ENCODE data around the gene MCF2L2.
"Not testable (repeated sequence)": the region's sequence is repeated elsewhere in the genome, so short reads cannot be mapped to it uniquely, and the experiment has no call there.

MCF2L2 gene

GRCh38 chr3:183378951-183379350 lies 49.5 kb downstream of the MCF2L2 start:
- TF ChIP-seq CTCF (IDR thresholded peaks at IDR 0.05; ENCODE audit: low read depth, low read length, missing control alignments), result no peak
- H3K4me3 ChIP-seq (ENCODE audit: low read depth, low read length), result no peak overlapping the region
- no peak for DNase-seq (ENCODE audit: low read depth)

- TF ChIP-seq CTCF (IDR thresholded peaks at IDR 0.05; ENCODE audit: low read depth, low read length, missing control alignments), result no peak
- no peak overlapping the region for H3K4me3 ChIP-seq (ENCODE audit: low read depth, low read length)
- no peak for DNase-seq (ENCODE audit: low read depth)
These were observed 49.9 kb downstream of the MCF2L2 start for GRCh38 chr3:183378545-183378944.

- H3K4me3 ChIP-seq (ENCODE audit: low read depth, low read length), result no peak overlapping the region
- no peak for DNase-seq (ENCODE audit: low read depth)
- TF ChIP-seq CTCF (IDR thresholded peaks at IDR 0.05; ENCODE audit: low read depth, low read length, missing control alignments), result no peak
These were observed 50.4 kb downstream of the MCF2L2 start for GRCh38 chr3:183378008-183378407.

GRCh38 chr3:183377307-183377959 lies 51.0 kb downstream of the MCF2L2 start:
- no peak overlapping the region for H3K4me3 ChIP-seq (ENCODE audit: low read depth, low read length)
- DNase-seq (ENCODE audit: low read depth), result no peak
- no peak for TF ChIP-seq CTCF (IDR thresholded peaks at IDR 0.05; ENCODE audit: low read depth, low read length, missing control alignments)

- H3K4me3 ChIP-seq (ENCODE audit: low read depth, low read length), result no peak overlapping the region
- TF ChIP-seq CTCF (IDR thresholded peaks at IDR 0.05; ENCODE audit: low read depth, low read length, missing control alignments), result no peak
- no peak for DNase-seq (ENCODE audit: low read depth)
These were observed 52.6 kb downstream of the MCF2L2 start for GRCh38 chr3:183375787-183376186.

GRCh38 chr3:183375337-183375736 lies 53.1 kb downstream of the MCF2L2 start:
- no peak overlapping the region for H3K4me3 ChIP-seq (ENCODE audit: low read depth, low read length)
- no peak for DNase-seq (ENCODE audit: low read depth)
- no peak for TF ChIP-seq CTCF (IDR thresholded peaks at IDR 0.05; ENCODE audit: low read depth, low read length, missing control alignments)

- no peak for TF ChIP-seq CTCF (IDR thresholded peaks at IDR 0.05; ENCODE audit: low read depth, low read length, missing control alignments)
- H3K4me3 ChIP-seq (ENCODE audit: low read depth, low read length), result no peak overlapping the region
- no peak for DNase-seq (ENCODE audit: low read depth)
These were observed 55.5 kb downstream of the MCF2L2 start for GRCh38 chr3:183372911-183373310.

- not testable (repeated sequence) for DNase-seq (ENCODE audit: low read depth); H3K4me3 ChIP-seq (ENCODE audit: low read depth, low read length)
These were observed 56.8 kb downstream of the MCF2L2 start for GRCh38 chr3:183371600-183371968.
